ENCODE results near the gene ASCC2. TPM values are rescaled to one million over a fixed set of nuclear protein-coding genes. Genes with fewer than 3 reads are reported as not detected.

Gene ASCC2
- total and polyA plus RNA-seq, 2 of the 4 experiments (the other 2 are of a cell fraction) = 40.0 to 62.2 TPM

GRCh38 chr22:29871684-29872083 lies 33.6 kb upstream of the ASCC2 start:
- H2BK120ac ChIP-seq (ENCODE audit: low read depth, low read length) = no peak overlapping the region
- H3K9ac ChIP-seq (ENCODE audit: low read depth, low read length) = no peak overlapping the region
- no peak for ATAC-seq (ENCODE audit: low read depth)
- no CpG with 5 or more reads among the region's 5 CpGs for WGBS, 2 experiments (ENCODE audit: extremely low coverage in 2 of 2, insufficient read length in 1 of 2)
- H3K27ac ChIP-seq (ENCODE audit: insufficient read depth, low read length) = no peak overlapping the region
- H3K36me3 ChIP-seq (ENCODE audit: control insufficient read depth, insufficient read depth, low read length) = no peaks in the 10 kb centered on the region
- no peak overlapping the region for H3K56ac ChIP-seq (ENCODE audit: extremely low read depth, insufficient read depth, low read length)
- no peak for TF ChIP-seq CHD1 (IDR thresholded peaks at IDR 0.05; ENCODE audit: low read depth, low read length)
- TF ChIP-seq MXI1 (IDR thresholded peaks at IDR 0.05; ENCODE audit: borderline replicate concordance, low read depth, low read length) = no peak
- no peak for TF ChIP-seq ELK1 (IDR thresholded peaks at IDR 0.05; ENCODE audit: borderline replicate concordance, low read depth, low read length)
- no peak for TF ChIP-seq SMC3 (IDR thresholded peaks at IDR 0.05; ENCODE audit: low read depth, low read length)
- no peak for TF ChIP-seq POLR2A (IDR thresholded peaks at IDR 0.05; ENCODE audit: low read depth, low read length)
- no peak for TF ChIP-seq RCOR1 (IDR thresholded peaks at IDR 0.05; ENCODE audit: insufficient replicate concordance, low read length)
- no peak for TF ChIP-seq NFE2L2 (IDR thresholded peaks at IDR 0.05; ENCODE audit: low read depth, low read length)
- TF ChIP-seq USF2 (IDR thresholded peaks at IDR 0.05; ENCODE audit: low read depth, low read length) = no peak
- no peak for TF ChIP-seq CTCF (conservative IDR thresholded peaks at IDR 0.05; ENCODE audit: low read depth, low read length)
- TF ChIP-seq FOS (IDR thresholded peaks at IDR 0.05; ENCODE audit: low read depth, low read length) = no peak
- no peak for TF ChIP-seq BHLHE40 (IDR thresholded peaks at IDR 0.05; ENCODE audit: low read depth, low read length)
- TF ChIP-seq RAD21 (IDR thresholded peaks at IDR 0.05; ENCODE audit: low read length) = no peak
- TF ChIP-seq MAFK (IDR thresholded peaks at IDR 0.05; ENCODE audit: low read depth, low read length) = no peak
- no peak for TF ChIP-seq MAZ (IDR thresholded peaks at IDR 0.05; ENCODE audit: borderline replicate concordance, low read depth, low read length)
- TF ChIP-seq RFX5 (IDR thresholded peaks at IDR 0.05; ENCODE audit: low read depth, low read length) = no peak
- TF ChIP-seq CEBPB (IDR thresholded peaks at IDR 0.05; ENCODE audit: low read depth, low read length) = no peak
- H3K4ac ChIP-seq (ENCODE audit: low read depth, low read length) = no peak overlapping the region
- H2AFZ ChIP-seq (replicated peaks; ENCODE audit: low read length, poor library complexity) = no peak overlapping the region
- no peaks in the 10 kb centered on the region for H4K20me1 ChIP-seq (ENCODE audit: insufficient read depth, low read length)
- no peak overlapping the region for H3K18ac ChIP-seq (ENCODE audit: low read depth, low read length)
- H2BK5ac ChIP-seq (ENCODE audit: low read depth, low read length, poor library complexity, severe bottlenecking) = no peak overlapping the region
- intact Hi-C loops (cut with micrococcal nuclease) (no loop called here), dilution Hi-C loops (cut with HindIII; ENCODE audit: low sequenced_read_pairs, unreplicated experiment) (no loop called here), in situ Hi-C loops (cut with MboI; ENCODE audit: low sequenced_read_pairs) (no loop called here)
- no TSS peak for BruUV-seq (replicated peaks)
- no peak overlapping the region for H3K4me2 ChIP-seq (ENCODE audit: low read depth, low read length)
- H2BK20ac ChIP-seq (ENCODE audit: low read depth, low read length) = no peak overlapping the region
- ChIA-PET CTCF (interaction anchor here (1.1 kb wide), 1 partner anchor 134 kb away, joined by 3 read pairs; no protein-coding TSS in a partner anchor), POLR2A (ENCODE audit: unreplicated experiment) (no interaction called here)
- no peak overlapping the region for H3K14ac ChIP-seq (replicated peaks; ENCODE audit: low read depth, low read length)
- H3K4me1 ChIP-seq (ENCODE audit: control insufficient read depth, insufficient read depth, low read length) = 0 out of 2 replicates have a peak, but pooled peaks cover 2% of the 10 kb centered on the region
- no peak overlapping the region for H2AK9ac ChIP-seq (replicated peaks; ENCODE audit: low read depth, low read length, poor library complexity)
- H4K8ac ChIP-seq (ENCODE audit: low read depth in 2 of 2, low read length in 2 of 2) = no peak overlapping the region
- no peaks in the 10 kb centered on the region for H3K9me1 ChIP-seq (ENCODE audit: insufficient read depth, low read length)
- peaks cover 4% of the 10 kb centered on the region for H3K27me3 ChIP-seq (ENCODE audit: control insufficient read depth, insufficient read depth, low read length)
- no peak for DNase-seq
- H3K9me3 ChIP-seq (ENCODE audit: control insufficient read depth, insufficient read depth, low read length) = no peaks in the 10 kb centered on the region
- no peak overlapping the region for H3K23ac ChIP-seq (ENCODE audit: low read depth, low read length)
- H2BK15ac ChIP-seq (ENCODE audit: low read depth, low read length) = no peak overlapping the region
- no peak overlapping the region for H2AK5ac ChIP-seq (ENCODE audit: low read depth, low read length)
- no peak overlapping the region for H3K4me3 ChIP-seq (ENCODE audit: insufficient read depth, low read depth, low read length)
- H3K79me1 ChIP-seq (ENCODE audit: low read depth in 1 of 2, low read length in 2 of 2) = no peaks in the 10 kb centered on the region
- no peak overlapping the region for H4K5ac ChIP-seq (ENCODE audit: low read depth, low read length)
- H4K91ac ChIP-seq (ENCODE audit: insufficient read depth, low read depth, low read length) = no peak overlapping the region

All from IMR-90 (cell line).